ENCODE data around the gene PRAC1.
"Not testable (repeated sequence)": the region's sequence is repeated elsewhere in the genome, so short reads cannot be mapped to it uniquely, and the experiment has no call there.

The PRAC1 gene

DNA sequence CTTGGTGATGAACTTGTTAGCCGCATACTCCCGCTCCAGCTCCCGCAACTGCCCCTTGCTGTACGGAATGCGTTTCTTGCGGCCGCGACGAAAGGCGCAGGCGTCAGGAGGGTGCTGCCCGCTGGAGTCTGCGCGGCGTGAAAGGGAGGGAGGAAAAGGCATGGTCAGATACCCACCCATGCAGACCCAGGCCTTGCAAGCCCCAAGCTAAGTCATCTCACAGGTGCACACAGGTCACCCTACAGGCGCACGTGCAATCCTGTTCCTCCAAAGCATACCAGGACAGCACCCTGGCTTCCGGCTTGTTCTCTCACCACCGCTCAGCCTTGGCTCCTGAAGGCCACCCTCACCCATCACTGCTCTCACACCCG is 4.6 kb upstream of the PRAC1 start:
- DNase-seq (ENCODE audit: low read depth in 2 of 2) = no peak

GRCh38 chr17:48726114-48726915 is 4.0 kb upstream of the PRAC1 start:
- no peak for DNase-seq (ENCODE audit: low read depth in 2 of 2)

- DNase-seq (ENCODE audit: low read depth in 2 of 2) = no peak
These were observed 3.2 kb upstream of the PRAC1 start for GRCh38 chr17:48725288-48726064.

- DNase-seq (ENCODE audit: low read depth in 2 of 2) = no peak
These were observed 2.6 kb upstream of the PRAC1 start for GRCh38 chr17:48725004-48725287.

GRCh38 chr17:48724251-48725003 is 2.1 kb upstream of the PRAC1 start:
- peak; percentile 32 to 60 for DNase-seq (ENCODE audit: low read depth in 2 of 2)

- DNase-seq (ENCODE audit: low read depth in 2 of 2) = no peak
These were observed 1.3 kb upstream of the PRAC1 start for GRCh38 chr17:48723423-48724250.

DNA sequence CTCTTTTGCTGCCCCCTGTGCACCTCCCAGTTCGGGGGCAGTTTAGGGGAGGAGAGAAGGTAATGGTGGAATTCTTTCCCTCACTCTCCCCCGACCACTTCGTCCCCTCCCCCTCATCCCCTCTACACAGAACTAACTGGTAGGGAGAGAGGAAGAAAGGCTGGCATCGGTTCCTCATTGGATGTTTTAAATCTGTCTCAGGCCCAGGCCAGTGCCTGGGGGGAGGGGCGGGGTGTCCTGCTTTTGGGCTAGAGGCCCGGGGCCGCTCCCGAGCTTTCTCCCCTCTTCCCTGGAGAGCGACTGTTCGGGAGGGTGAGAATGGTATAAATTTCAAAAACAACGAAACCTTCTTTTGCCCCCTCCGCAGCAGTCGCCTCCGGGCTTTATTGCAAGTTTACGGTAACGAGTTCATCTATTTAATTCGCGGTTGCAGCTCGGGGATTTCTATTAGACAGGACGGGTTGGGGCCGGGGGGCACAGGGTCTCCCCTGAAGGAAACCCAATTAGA is 651 bp upstream of the PRAC1 start, which contains the start of gene PRAC2:
TSS of gene PRAC2 (plus strand) at position 271 of the 508 bp plus-strand sequence. CDS start 1,226 bp downstream, outside the sequence.
- no peak for DNase-seq (ENCODE audit: low read depth in 2 of 2)

- no peak for DNase-seq (ENCODE audit: low read depth in 2 of 2)
These were observed 1.3 kb downstream of the PRAC1 start for GRCh38 chr17:48721009-48721402.

DNA sequence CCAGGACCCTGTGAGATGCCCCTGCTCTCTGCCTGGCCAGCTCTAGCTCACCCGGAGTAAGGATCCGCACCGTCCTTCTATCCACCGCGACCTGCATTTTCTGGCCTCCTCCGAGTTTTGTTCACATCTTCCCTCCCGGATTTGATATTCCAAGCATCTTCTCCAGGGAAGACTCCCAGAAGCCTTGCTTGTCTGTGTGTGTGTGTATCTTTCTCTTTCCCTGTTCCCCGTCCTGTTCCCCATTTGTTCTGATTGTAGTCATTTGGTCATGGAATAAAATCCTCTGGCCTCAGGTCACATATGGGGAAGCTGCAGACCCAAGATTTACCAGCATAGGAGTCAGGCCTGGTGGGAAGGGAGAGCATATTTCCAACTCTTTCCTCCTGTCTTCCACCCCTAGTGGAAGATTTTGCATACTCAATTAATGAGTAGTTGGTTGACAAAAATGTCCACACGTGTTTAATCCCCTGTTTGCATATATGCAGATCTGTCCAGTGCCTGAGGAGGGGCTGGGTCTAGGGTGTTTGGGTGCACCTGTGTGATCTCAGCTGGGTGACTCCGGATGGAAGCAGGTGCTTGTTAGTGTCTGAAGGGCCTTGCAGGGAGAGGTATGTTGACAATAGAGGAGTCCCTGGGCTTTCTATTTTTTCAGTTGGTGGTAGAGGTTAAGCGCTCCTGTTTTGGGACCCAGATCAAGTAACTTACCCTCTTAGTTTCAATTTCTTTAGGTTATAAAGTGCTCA is 1.9 kb downstream of the PRAC1 start:
- DNase-seq (ENCODE audit: low read depth in 2 of 2) = no peak

- DNase-seq (ENCODE audit: low read depth in 2 of 2) = no peak
These were observed 2.6 kb downstream of the PRAC1 start for GRCh38 chr17:48719642-48720265.

GRCh38 chr17:48718761-48719641 is 3.3 kb downstream of the PRAC1 start:
- no peak for DNase-seq (ENCODE audit: low read depth in 2 of 2)

DNA sequence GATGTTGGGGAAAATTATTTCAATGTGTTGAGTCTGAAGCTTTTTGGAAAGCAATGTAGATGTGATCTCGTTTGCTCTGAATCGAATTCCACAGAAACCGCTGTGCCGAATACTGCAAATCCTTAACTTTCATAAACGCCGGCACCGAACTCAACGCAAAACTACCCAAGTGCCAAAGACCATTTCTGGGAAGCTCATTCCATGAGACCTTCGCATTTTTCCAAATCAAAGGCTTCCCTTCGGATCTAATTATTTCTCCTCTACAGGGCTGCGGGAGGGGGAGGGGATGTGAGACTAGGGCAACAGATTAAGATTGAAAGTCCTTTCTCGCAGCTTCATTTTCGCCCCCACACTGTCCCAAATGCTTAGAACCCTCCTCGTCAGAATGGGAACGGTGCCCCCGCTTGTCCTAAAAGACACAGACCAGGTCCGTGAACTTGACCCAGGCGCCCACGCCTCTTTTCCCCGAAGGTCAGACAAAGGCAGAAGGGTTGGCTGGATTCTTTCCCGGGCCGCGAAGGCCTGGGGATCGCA is 4.0 kb downstream of the PRAC1 start:
- no peak for DNase-seq (ENCODE audit: low read depth in 2 of 2)

DNA sequence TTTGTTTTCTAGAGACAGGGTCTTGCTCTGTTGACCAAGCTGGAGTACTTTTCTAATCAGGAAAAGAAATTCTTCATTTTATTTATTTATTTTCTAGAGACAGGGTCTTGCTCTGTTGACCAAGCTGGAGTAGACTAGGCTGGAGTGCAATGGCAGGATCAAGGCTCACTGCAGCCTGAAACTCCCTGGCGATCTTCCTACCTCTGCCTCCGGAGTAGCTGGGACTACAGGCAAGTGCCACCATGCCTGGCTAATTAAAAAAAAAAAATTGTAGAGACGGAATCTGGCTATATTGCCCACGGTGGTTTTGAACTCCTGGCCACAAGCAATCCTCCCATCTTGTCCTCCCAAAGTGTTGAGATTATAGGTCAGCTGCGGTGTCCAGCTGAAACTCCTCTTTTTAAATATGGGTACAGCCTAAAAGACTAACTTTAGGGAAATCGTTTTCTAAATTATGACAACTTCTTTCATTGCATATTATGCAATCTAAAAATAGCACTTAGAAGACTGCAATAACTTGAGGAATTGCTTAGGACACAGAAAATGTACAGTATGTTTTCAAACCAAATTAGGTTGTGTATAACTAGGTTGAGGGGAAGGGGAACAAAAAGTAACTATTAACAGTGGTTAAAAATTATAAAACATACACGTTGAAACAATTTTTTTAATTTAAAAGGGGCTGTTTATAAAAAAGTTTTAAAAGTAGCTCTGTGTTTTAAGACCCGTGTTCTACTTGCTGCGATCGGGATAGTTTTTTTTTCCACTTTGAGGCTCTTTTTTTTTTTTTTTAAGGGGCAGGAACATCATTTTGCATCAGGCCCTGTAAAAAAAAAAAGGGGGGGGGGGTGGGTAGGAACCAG is 4.7 kb downstream of the PRAC1 start:
- no peak for DNase-seq (ENCODE audit: low read depth in 2 of 2)

DNA sequence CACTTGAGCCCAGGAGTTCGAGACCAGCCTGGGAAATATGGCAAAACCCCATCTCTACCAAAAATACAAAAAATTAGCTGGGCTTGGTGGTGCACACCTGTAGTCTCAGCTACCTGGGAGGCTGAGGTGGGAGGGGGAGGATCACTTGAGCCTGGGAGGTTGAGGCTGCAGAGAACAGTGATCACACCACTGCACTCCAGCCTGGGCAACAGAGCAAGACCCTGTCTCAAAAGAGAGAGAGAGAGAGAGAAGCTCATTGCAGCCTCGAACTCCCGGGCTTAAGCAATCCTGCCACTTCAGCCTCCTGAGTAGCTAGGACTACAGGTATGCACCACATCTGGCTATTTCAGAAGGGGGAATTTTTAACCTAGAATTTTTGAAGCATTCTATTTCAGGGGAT is 5.8 kb downstream of the PRAC1 start:
- not testable (repeated sequence) for DNase-seq (ENCODE audit: low read depth in 2 of 2)

GRCh38 chr17:48715496-48716399 is 6.6 kb downstream of the PRAC1 start:
- DNase-seq (ENCODE audit: low read depth in 2 of 2) = no peak

- DNase-seq (ENCODE audit: low read depth in 2 of 2) = no peak
These were observed 11.2 kb downstream of the PRAC1 start for GRCh38 chr17:48711128-48711527.
